GM19324 (cell line): ENCODE results near the gene ADAMTS3.

Experiments
- ATAC-seq: cut with Tn5 transposase; IDR thresholded peaks from one replicate; pipeline ENCODE4 v1.9.1; 2021; ENCODE audit warnings: mild to moderate bottlenecking, moderate library complexity; ENCODE audit not compliant: unreplicated experiment, low FRiP score

The ADAMTS3 gene

GRCh38 chr4:72568959-72569718 lies at the start of gene ADAMTS3:
TSS of gene ADAMTS3 (minus strand) at chr4:72569221. CDS start at chr4:72568762, 459 bp downstream.
- no peak for ATAC-seq

GRCh38 chr4:72613959-72614358 lies 44.9 kb upstream of the ADAMTS3 start:
- no peak for ATAC-seq

GRCh38 chr4:72606751-72607150 lies 37.7 kb upstream of the ADAMTS3 start:
- no peak for ATAC-seq

- ATAC-seq = no peak
These were observed 35.3 kb upstream of the ADAMTS3 start for GRCh38 chr4:72604324-72604723.

GRCh38 chr4:72602396-72603376 lies 33.7 kb upstream of the ADAMTS3 start:
- ATAC-seq = no peak

GRCh38 chr4:72591547-72592454 lies 22.8 kb upstream of the ADAMTS3 start:
- ATAC-seq = no peak

- ATAC-seq = no peak
These were observed 18.3 kb upstream of the ADAMTS3 start for GRCh38 chr4:72587334-72587733.

GRCh38 chr4:72582853-72583252 lies 13.8 kb upstream of the ADAMTS3 start:
- ATAC-seq = no peak

- ATAC-seq = no peak
These were observed 8.2 kb upstream of the ADAMTS3 start for GRCh38 chr4:72577211-72577610.

GRCh38 chr4:72571337-72571736 lies 2.3 kb upstream of the ADAMTS3 start:
- no peak for ATAC-seq

- ATAC-seq = no peak
These were observed 756 bp upstream of the ADAMTS3 start for GRCh38 chr4:72569719-72570235.

- no peak for ATAC-seq
These were observed 973 bp downstream of the ADAMTS3 start for GRCh38 chr4:72567821-72568675.

- no peak for ATAC-seq
These were observed 2.0 kb downstream of the ADAMTS3 start for GRCh38 chr4:72567036-72567435.

GRCh38 chr4:72566464-72566972 lies 2.5 kb downstream of the ADAMTS3 start:
- no peak for ATAC-seq

- no peak for ATAC-seq
These were observed 4.2 kb downstream of the ADAMTS3 start for GRCh38 chr4:72564789-72565188.

GRCh38 chr4:72564184-72564583 lies 4.8 kb downstream of the ADAMTS3 start:
- no peak for ATAC-seq

GRCh38 chr4:72558655-72559054 lies 10.4 kb downstream of the ADAMTS3 start:
- ATAC-seq = no peak

- ATAC-seq = no peak
These were observed 12.0 kb downstream of the ADAMTS3 start for GRCh38 chr4:72557021-72557420.

GRCh38 chr4:72555377-72555831 lies 13.6 kb downstream of the ADAMTS3 start:
- ATAC-seq = no peak
